Upper lobe of right lung (tissue), 1 donor: ENCODE results near the gene METTL13. TPM values are rescaled to one million over a fixed set of nuclear protein-coding genes. Genes with fewer than 3 reads are reported as not detected.

Experiments used
- ATAC-seq: fragments of 200-7000 bp; cut with Tn5 transposase; one replicate; pipeline ENCODE4 v1.9.1; 2020; ENCODE audit warnings: mild to moderate bottlenecking, moderate library complexity
- DNase-seq: peaks from one replicate; pipeline ENCODE4 v3.0.0-alpha.2; 2020
- H3K27ac ChIP-seq: fragments of 200-600 bp; one replicate; pipeline ENCODE4 v1.8.0; 2022
- H3K27me3 ChIP-seq: fragments of 200-600 bp; one replicate; pipeline ENCODE4 v1.8.0; 2022; ENCODE audit warnings: mild to moderate bottlenecking
- H3K36me3 ChIP-seq: fragments of 200-600 bp; one replicate; pipeline ENCODE4 v1.8.0; 2022
- H3K4me1 ChIP-seq: fragments of 200-600 bp; one replicate; pipeline ENCODE4 v1.8.0; 2022
- H3K4me3 ChIP-seq: fragments of 200-600 bp; one replicate; pipeline ENCODE4 v1.8.0; 2022; ENCODE audit warnings: mild to moderate bottlenecking
- H3K9me3 ChIP-seq: fragments of 200-600 bp; one replicate; pipeline ENCODE4 v1.8.0; 2022
- intact Hi-C: fragments of 100-400 bp; cut with DNase I; formaldehyde crosslinking; loops from one replicate; pipeline ENCODE4 v1.11.0; 2022
- total RNA-seq: library from RNA; stranded (reverse); fragmentation: NEBNext Ultra II Directional; extraction: Animal tissue kit (Norgen Biotek cat#: 25700); gene quantifications from one replicate; pipeline ENCODE4 v1.2.1, GENCODE V29; 2021
- TF ChIP-seq, protein P1 (sequence below): fragments of 200-600 bp; IDR thresholded peaks from one replicate; pipeline ENCODE4 v1.8.0; 2022; ENCODE audit warnings: antibody characterized with exemption
- donor health status: DM: no; HTN: yes; CAD: no; lungs with severe emphysema.

Gene METTL13
- total RNA-seq, 1 donor from 2014 or later: 27.8 TPM

DNA sequence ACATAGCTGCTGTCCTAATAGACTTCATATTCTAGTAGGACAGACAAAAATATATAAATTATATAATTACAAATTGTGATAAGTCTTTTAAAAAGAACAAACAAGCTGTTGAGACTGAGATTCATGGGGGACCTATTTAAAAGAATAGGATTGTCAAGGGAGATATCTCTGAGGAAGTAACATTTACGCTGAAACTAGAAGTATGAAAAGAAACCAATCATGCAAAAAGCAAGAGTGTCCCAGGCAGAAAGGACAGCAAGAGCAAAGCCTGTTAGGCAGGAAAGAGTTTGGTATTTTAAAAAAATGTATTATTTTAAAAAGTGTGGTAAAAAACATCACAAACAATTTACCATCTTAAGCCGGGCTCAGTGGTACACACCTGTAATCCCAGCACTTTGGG lies 9.1 kb upstream of the METTL13 start:
- peaks cover 3% of the 10 kb centered on the region for H3K4me1 ChIP-seq
- no peak overlapping the region for H3K27ac ChIP-seq
- no peak for ATAC-seq
- H3K27me3 ChIP-seq: no peaks in the 10 kb centered on the region
- H3K9me3 ChIP-seq: no peaks in the 10 kb centered on the region
- DNase-seq: no peak
- no peaks in the 10 kb centered on the region for H3K36me3 ChIP-seq
- H3K4me3 ChIP-seq: no peak overlapping the region
- intact Hi-C loops: no loop called here
- TF ChIP-seq, protein P1, sequence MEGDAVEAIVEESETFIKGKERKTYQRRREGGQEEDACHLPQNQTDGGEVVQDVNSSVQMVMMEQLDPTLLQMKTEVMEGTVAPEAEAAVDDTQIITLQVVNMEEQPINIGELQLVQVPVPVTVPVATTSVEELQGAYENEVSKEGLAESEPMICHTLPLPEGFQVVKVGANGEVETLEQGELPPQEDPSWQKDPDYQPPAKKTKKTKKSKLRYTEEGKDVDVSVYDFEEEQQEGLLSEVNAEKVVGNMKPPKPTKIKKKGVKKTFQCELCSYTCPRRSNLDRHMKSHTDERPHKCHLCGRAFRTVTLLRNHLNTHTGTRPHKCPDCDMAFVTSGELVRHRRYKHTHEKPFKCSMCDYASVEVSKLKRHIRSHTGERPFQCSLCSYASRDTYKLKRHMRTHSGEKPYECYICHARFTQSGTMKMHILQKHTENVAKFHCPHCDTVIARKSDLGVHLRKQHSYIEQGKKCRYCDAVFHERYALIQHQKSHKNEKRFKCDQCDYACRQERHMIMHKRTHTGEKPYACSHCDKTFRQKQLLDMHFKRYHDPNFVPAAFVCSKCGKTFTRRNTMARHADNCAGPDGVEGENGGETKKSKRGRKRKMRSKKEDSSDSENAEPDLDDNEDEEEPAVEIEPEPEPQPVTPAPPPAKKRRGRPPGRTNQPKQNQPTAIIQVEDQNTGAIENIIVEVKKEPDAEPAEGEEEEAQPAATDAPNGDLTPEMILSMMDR: no peak

DNA sequence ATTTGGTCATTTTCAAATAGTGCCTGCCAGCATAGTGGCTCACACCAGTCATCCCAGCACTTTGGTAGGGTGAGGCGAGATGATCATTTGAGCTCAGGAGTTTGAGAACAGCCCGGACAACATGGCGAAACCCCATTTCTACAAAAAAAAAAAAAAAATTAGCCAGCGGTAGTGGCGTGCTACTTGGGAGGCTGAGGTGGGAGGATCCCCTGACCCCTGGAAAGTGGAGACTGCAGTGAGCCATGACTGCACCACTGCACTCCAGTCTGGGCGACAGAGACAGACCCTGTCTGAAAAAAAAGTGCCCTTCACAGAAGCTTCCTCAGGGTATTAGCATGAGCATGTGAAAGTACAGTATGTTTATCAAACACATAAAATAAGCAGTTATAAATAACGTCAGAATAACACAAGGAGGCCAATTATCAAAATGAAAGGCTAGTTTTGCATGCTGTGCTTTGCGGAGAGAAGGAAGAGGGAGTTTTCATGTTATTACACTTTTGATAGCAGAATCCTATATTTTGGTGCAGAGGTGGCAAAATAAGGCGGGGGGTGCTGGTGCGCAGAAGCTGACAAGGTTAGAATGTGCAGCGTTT lies 781 bp upstream of the METTL13 start:
- TF ChIP-seq, protein P1: no peak
- peak overlapping the region; percentile 84 for H3K27ac ChIP-seq
- no peak for ATAC-seq
- H3K4me1 ChIP-seq: peaks cover 16% of the 10 kb centered on the region
- DNase-seq: no peak
- no peaks in the 10 kb centered on the region for H3K27me3 ChIP-seq
- no peaks in the 10 kb centered on the region for H3K9me3 ChIP-seq
- intact Hi-C loops: no loop called here
- H3K4me3 ChIP-seq: peak overlapping the region; percentile 81
- H3K36me3 ChIP-seq: peaks cover 11% of the 10 kb centered on the region

DNA sequence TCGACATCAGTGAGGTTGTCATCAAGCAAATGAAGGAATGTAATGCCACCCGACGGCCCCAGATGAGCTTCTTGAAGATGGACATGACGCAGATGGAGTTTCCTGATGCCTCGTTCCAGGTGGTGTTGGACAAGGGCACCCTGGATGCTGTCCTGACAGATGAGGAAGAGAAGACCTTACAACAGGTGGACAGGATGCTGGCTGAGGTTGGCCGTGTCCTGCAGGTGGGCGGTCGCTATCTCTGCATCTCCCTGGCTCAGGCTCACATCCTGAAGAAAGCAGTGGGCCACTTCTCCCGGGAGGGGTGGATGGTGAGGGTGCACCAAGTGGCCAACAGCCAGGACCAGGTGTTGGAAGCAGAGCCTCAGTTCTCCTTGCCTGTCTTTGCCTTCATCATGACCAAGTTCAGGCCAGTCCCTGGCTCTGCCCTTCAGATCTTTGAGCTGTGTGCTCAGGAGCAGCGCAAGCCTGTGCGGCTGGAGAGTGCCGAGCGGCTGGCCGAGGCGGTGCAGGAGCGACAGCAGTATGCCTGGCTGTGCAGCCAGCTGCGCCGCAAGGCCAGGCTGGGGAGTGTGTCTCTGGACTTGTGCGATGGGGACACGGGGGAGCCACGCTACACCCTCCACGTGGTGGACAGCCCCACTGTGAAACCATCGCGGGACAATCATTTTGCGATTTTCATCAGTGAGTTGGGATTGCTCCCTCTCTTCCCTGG lies 2.5 kb downstream of the METTL13 start:
- Histone ChIP-seq H3K36me3 (peaks cover 44% of the 10 kb centered on the region), H3K4me3 (no peak overlapping the region), H3K4me1 (peaks cover 16% of the 10 kb centered on the region), H3K9me3 (no peaks in the 10 kb centered on the region), H3K27ac (no peak overlapping the region), H3K27me3 (no peaks in the 10 kb centered on the region)
- no peak for DNase-seq
- intact Hi-C loops: no loop called here
- ATAC-seq: no peak
- TF ChIP-seq, protein P1: no peak

DNA sequence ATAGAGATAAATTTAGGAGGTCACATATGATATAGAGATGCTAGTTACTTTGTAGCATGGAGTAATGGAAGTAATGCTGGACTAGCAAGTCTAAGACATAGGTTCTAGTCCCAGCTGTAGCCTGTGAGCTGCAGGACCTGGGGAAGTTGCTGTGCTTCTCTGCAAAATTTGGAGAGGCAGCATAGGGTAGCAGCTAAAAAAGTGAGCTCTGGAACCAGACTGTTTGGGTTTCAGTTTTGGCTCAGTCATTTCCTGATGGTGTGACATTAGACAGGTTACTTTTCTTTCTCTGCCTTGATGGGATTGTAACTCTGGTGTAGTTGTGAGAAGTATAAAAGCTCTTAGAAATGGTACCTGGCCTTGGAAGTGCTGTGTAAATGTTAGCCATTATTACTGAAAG lies 3.3 kb downstream of the METTL13 start:
- TF ChIP-seq, protein P1: no peak
- intact Hi-C loops: no loop called here
- Histone ChIP-seq H3K36me3 (peaks cover 51% of the 10 kb centered on the region), H3K27ac (no peak overlapping the region), H3K27me3 (no peaks in the 10 kb centered on the region), H3K9me3 (no peaks in the 10 kb centered on the region), H3K4me1 (peaks cover 16% of the 10 kb centered on the region), H3K4me3 (no peak overlapping the region)
- DNase-seq (no peak), ATAC-seq (no peak)

DNA sequence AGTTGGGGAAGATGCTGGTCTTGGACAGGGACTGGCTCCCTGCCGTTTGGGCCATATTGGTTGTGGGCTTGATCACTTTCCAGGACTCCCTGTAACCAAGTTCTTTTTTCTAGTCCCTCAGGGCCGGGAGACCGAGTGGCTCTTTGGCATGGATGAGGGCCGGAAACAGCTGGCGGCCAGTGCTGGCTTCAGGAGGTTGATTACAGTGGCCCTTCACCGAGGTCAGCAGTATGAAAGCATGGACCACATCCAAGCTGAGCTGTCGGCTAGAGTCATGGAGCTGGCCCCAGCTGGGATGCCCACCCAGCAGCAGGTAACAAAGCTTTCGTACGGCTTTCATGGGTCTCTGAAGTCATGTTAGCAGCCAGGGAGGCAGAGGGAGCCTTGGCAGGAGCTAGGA lies 4.3 kb downstream of the METTL13 start:
- DNase-seq (no peak), ATAC-seq (no peak)
- Histone ChIP-seq H3K27me3 (no peaks in the 10 kb centered on the region), H3K27ac (no peak overlapping the region), H3K36me3 (peaks cover 60% of the 10 kb centered on the region), H3K4me1 (peaks cover 10% of the 10 kb centered on the region), H3K9me3 (no peaks in the 10 kb centered on the region), H3K4me3 (no peak overlapping the region)
- intact Hi-C loops: no loop called here
- TF ChIP-seq, protein P1: no peak
